Measurements from ENCODE around the gene DDX18. TPM values are rescaled to one million over a fixed set of nuclear protein-coding genes. Genes with fewer than 3 reads are reported as not detected.

The DDX18 gene
- polyA plus RNA-seq, 4 donors: 59.6 to 84.7 (median 74.5) TPM

- DNase-seq (ENCODE audit: low read depth in 4 of 4, low spot score in 3 of 4): no peak
Measured at GRCh38 chr2:117832905-117833613, 18.6 kb downstream of the DDX18 start.

GRCh38 chr2:117833911-117834310 is 19.4 kb downstream of the DDX18 start:
- no peak for DNase-seq (ENCODE audit: low read depth in 4 of 4, low spot score in 3 of 4)

DNA sequence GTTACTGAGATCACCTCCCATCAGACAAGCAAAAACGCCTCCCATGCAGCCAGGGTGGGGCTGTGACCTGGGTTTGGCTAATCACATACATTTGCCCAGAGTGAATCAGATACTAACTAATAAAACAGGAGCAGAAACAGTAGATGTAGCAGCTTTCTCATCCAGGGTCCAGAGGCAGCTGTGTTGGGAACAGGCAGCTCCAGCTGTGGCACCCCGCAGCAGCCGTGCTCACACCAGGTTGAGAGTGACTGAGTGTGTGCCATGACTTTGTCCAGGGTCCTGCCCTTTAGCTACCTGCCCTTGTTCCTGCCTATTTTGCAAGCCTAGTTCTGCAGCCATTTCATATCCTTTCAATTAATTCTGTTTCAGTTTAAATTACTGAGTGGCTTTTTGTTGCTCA is 20.5 kb downstream of the DDX18 start:
- DNase-seq (ENCODE audit: low read depth in 4 of 4, low spot score in 3 of 4): no peak

DNA sequence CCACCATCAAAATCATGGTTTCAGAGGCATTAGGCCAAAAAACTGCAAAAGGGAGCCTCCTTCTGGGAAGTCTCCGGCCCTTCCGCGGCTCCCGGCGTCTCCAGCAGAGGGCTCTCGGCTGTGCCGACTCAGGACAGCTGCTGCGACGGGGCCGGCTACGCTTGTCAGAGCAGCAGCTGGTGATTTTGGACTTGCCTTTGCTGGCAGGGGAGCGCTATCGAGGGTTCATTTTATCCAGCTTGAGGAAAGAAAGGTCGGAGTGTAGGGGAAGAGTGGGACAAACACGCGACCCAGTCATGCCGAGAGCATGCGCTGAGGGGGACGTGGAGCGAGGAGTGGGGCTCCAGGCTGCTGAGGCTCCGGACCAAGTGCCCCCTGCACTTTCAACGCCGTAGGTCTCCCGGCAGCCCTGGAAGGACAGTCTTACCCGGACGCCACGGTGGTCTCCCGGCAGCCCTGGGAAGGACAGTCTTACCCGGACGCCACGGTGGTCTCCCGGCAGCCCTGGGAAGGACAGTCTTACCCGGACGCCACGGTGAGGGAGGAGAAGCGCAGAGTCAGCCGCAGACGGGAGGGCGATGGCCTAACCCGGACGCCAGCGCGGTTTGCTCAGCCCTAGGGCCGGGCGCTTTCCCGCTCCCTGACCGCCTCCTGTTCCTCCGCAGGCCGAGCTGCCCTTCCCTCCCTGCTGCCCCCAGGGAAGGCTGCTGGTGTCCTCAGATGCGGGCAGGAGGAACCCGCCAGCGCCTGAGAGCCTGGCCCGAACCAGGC is 21.7 kb downstream of the DDX18 start:
- DNase-seq (ENCODE audit: low read depth in 4 of 4, low spot score in 3 of 4): peak; percentile 49 to 63 (median 52)

- DNase-seq (ENCODE audit: low read depth in 4 of 4, low spot score in 3 of 4): no peak
Measured at GRCh38 chr2:117845304-117845703, 30.8 kb downstream of the DDX18 start.

GRCh38 chr2:117850015-117850414 is 35.5 kb downstream of the DDX18 start:
- no peak for DNase-seq (ENCODE audit: low read depth in 4 of 4, low spot score in 3 of 4)

GRCh38 chr2:117850461-117850860 is 36.0 kb downstream of the DDX18 start:
- no peak for DNase-seq (ENCODE audit: low read depth in 4 of 4, low spot score in 3 of 4)

DNA sequence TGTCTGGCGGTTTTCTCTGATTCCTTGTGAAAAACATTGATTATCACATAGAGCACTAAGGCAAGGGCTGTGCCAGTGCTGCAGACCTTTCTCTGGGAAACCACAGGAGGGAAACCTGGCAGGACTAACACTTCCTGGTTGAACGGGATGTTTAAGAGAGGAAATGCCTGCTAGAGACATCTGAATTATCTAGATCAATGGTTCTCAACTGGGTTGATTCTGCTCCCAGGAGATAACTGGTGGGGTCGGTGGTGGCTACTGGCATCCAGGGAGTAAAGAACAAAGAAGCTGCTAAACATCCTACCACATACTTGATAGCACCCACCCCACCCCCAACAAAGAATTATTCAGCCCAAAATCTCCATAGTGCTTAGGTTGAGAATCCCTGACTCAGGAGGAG is 37.5 kb downstream of the DDX18 start:
- DNase-seq (ENCODE audit: low read depth in 4 of 4, low spot score in 3 of 4): no peak

DNA sequence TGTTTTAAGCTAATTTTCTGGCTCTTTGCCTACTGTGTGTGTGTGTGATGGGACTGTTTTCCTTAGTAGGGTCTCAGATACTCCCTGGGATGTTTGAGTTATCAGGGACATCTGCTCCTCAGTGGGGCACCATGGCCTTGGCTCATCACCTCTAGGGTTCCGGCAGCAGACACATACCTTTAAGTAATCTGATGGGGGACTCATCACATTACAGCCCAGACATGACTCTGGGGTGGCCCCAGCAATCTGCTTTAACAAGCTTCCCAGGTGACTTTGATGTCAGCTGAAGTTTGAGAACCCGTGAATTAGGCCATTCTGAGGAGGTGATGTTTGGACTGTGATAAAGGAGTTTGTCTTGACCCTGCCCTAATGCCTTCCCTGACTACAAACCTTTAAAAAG is 38.8 kb downstream of the DDX18 start:
- no peak for DNase-seq (ENCODE audit: low read depth in 4 of 4, low spot score in 3 of 4)

DNA sequence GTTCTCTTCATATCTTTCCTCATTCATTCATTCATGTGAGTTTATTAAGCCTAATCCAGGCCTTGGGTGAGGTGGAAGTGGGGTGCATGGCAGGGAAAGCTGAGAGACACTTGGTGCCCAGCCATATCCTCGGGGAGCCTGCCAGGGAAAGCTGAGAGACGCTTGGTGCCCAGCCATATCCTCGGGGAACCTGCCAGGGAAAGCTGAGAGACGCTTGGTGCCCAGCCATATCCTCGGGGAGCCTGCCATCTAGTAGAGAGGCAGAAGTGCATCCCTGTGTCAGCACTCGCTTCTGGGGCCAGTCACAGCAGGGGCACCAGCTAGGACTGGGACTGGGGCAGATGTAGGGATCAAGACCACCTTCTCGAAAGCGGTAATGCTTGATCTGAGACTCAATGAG is 39.4 kb downstream of the DDX18 start:
- DNase-seq (ENCODE audit: low read depth in 4 of 4, low spot score in 3 of 4): no peak

GRCh38 chr2:117854610-117855009 is 40.1 kb downstream of the DDX18 start:
- no peak for DNase-seq (ENCODE audit: low read depth in 4 of 4, low spot score in 3 of 4)

DNA sequence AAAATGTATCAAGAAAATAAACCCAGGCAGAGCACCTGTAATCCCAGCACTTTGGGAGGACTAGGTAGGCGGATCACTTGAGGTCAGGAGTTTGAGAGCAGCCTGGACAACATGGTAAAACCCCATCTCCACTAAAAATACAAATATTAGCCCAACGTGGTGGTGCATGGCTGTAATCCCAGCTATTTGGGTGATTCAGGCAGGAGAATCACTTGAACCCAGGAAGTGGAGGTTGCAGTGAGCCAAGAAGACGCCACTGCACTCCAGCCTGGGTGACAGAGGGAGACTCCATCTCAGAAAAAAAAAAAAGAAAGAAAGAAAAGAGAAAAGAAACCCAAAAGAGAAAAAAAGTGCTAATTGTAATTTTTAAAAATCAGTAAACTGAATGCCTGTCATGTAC is 41.4 kb downstream of the DDX18 start:
- DNase-seq (ENCODE audit: low read depth in 4 of 4, low spot score in 3 of 4): no peak

DNA sequence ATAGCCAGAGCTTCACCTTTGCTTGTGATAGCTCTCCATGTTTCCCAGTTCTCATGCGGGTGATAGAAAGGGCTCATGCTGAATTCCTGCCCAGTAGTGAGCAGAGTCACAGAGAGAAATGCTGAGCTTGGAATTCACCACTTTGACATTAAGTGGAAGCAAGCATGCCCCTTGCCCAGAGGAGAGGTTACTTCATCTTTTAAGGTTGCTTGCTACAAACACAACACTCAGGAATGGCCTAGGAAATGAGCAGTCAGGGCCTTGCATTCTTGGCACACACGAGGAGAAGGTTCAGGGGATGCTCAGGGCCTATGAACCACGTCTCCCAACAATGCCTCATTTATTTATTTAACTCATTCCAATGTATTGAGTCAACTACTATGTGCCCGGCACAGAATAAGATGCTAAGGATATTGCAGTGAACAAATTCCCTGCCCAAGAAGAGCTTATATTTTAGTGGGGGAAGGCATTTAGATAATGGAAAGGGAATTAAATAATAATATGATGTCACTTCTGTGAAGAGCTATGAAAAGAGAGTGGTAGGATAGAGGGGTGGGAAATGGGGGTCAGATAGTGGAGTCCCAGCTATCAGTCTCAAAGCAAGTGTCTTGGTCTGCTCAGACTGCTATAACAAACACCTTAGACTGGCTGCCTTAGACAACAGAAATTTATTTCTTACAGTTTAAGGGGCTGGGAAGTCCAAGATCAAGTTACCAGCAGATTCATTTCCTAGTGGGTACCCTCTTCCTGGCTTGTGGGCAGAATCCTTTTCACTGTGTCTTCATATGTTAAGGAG is 42.1 kb downstream of the DDX18 start:
- DNase-seq (ENCODE audit: low read depth in 4 of 4, low spot score in 3 of 4): no peak

- DNase-seq (ENCODE audit: low read depth in 4 of 4, low spot score in 3 of 4): no peak
Measured at GRCh38 chr2:117858336-117858735, 43.8 kb downstream of the DDX18 start.

- no peak for DNase-seq (ENCODE audit: low read depth in 4 of 4, low spot score in 3 of 4)
Measured at GRCh38 chr2:117858892-117859531, 44.5 kb downstream of the DDX18 start.

DNA sequence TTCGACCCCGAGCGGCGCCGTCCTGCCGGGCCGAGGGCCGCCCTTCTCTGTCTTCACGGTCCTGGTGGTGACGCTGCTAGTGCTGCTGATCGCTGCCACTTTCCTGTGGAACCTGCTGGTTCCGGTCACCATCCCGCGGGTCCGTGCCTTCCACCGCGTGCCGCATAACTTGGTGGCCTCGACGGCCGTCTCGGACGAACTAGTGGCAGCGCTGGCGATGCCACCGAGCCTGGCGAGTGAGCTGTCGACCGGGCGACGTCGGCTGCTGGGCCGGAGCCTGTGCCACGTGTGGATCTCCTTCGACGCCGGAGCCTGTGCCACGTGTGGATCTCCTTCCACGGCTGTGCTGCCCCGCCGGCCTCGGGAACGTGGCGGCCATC is 45.0 kb downstream of the DDX18 start:
- DNase-seq (ENCODE audit: low read depth in 4 of 4, low spot score in 3 of 4): no peak

DNA sequence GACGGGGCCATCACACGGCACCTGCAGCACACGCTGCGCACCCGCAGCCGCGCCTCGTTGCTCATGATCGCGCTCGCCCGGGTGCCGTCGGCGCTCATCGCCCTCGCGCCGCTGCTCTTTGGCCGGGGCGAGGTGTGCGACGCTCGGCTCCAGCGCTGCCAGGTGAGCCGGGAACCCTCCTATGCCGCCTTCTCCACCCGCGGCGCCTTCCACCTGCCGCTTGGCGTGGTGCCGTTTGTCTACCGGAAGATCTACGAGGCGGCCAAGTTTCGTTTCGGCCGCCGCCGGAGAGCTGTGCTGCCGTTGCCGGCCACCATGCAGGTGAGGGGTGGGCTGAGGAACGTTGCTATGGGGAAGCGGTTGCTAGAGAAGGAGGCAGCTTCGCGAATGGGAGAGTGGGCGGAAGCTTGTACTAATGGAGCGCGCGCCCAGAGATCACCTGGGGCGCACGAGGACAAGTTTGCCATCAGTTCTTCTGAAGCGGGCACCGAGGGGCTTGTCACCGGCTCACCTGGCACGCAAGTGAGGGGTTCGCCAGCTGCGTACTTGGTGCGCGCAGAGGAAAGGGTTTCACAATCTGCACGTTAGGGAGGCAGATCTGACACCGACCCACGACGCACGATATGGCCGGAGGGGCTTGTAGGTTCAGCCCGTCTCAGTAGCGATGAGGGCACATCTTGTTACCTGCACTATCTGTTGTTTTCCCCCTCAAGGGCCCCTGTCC is 45.6 kb downstream of the DDX18 start:
- DNase-seq (ENCODE audit: low read depth in 4 of 4, low spot score in 3 of 4): no peak

DNA sequence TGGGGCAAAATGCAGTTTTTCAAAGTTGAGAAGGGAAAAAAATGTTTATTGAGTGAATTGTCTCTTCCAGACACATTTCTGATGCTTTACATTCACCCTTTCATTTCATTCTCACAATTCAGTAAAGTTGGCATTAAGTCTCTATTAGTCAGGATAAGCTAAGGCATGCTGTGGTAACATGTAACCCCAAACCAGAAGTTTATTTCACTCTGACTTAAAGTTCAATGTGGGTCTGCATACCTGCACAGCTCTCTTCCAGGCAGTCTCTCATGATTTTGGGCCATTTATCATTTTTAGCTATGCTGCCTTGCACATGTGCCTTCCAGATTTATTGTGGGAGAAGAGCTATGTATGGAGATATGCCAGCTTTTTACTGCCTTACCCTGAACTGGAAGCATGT is 48.0 kb downstream of the DDX18 start:
- no peak for DNase-seq (ENCODE audit: low read depth in 4 of 4, low spot score in 3 of 4)

DNA sequence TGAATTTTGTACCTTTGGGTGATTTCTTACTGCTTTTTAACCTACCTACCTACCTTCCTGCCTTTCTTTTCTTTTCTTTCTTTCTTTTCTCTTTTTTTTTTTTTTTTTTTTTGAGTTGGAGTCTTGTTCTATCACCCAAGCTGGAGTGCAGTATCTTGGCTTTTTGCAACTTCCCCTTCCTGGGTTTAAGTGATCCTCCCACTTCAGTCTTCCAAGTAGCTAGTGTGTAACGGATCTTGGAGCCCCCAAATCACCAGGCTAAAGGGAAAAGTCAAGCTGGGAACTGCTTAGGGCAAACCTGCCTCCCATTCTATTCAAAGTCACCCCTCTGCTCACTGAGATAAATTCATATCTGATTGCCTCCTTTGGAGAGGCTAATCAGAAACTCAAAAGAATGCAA is 61.3 kb downstream of the DDX18 start:
- no peak for DNase-seq (ENCODE audit: low read depth in 4 of 4, low spot score in 3 of 4)

DNA sequence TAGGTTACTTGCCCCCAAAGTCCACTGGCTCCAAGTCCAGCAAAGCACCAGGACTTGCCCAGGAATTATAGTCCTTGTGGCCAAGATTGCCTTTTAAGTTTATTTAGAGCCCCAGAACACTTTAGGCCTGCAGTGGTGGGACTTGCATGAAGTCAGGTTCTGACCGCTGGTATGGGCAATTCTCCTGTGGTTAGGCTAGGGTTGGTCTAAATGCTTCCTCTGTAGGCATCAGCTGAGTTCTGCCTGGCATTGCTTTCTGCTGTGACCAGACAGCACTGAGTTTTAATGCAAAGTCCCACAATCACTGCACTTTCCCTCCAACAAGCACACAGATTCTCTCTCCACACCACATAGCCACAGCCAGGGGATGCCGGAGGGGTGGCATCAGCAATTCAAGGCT is 64.5 kb downstream of the DDX18 start:
- no peak for DNase-seq (ENCODE audit: low read depth in 4 of 4, low spot score in 3 of 4)
